Keratinocyte (primary cell): Measurements from ENCODE around the gene PNPLA2. TPM values are rescaled to one million over a fixed set of nuclear protein-coding genes. Genes with fewer than 3 reads are reported as not detected.

ENCODE experiments used
- DNase-seq: peaks from one replicate; pipeline ENCODE4 v3.0.0-alpha.2; 2011; ENCODE audit warnings: low read depth, missing footprints, low spot score
- FAIRE-seq: peaks from 2 replicates; lab custom pipeline; 2011; peaks lifted over from hg19 to GRCh38; lab: Jason Lieb, UNC
- H2AFZ ChIP-seq: 2 replicates; pipeline ENCODE4 v1.6.0; 2012; ENCODE audit warnings: low read length, control low read depth, inconsistent platforms; ENCODE audit not compliant: control insufficient read depth
- H3K27ac ChIP-seq: 2 replicates; pipeline ENCODE4 v1.5.1; 2011; ENCODE audit warnings: low read length; ENCODE audit not compliant: control insufficient read depth, insufficient read depth
- H3K27me3 ChIP-seq: 3 replicates; pipeline ENCODE4 v1.6.0; 2011; ENCODE audit warnings: low read length; ENCODE audit not compliant: control insufficient read depth, insufficient read depth; ENCODE audit errors: extremely low read depth
- H3K36me3 ChIP-seq, 2 experiments: 2 replicates in 1 of 2; 3 replicates in 1 of 2; pipeline ENCODE4 v1.5.1; 2011; ENCODE audit warnings: low read length in 2 of 2, mild to moderate bottlenecking in 1 of 2; ENCODE audit not compliant: control insufficient read depth in 2 of 2, insufficient read depth in 2 of 2; ENCODE audit errors: extremely low read depth in 1 of 2
- H3K4me1 ChIP-seq: 3 replicates; pipeline ENCODE4 v1.5.1; 2011; ENCODE audit warnings: low read length; ENCODE audit not compliant: control insufficient read depth, insufficient read depth; ENCODE audit errors: extremely low read depth
- H3K4me2 ChIP-seq: 3 replicates; pipeline ENCODE4 v1.6.0; 2011; ENCODE audit warnings: low read depth, low read length; ENCODE audit not compliant: control insufficient read depth, insufficient read depth; ENCODE audit errors: extremely low read depth
- H3K4me3 ChIP-seq, 3 experiments: fragments of 200-600 bp in 1 of 3; sonication (generic) in 1 of 3; 2 replicates in 2 of 3; 3 replicates in 1 of 3; pipeline ENCODE4 v1.5.1; 2011 to 2016; ENCODE audit warnings: low read length in 3 of 3, mild to moderate bottlenecking in 3 of 3, control low read depth in 2 of 3, inconsistent platforms in 1 of 3, low read depth in 1 of 3, mixed read lengths in 1 of 3, mixed run types in 1 of 3, moderate library complexity in 1 of 3; ENCODE audit not compliant: control insufficient read depth in 2 of 3, insufficient read depth in 2 of 3; ENCODE audit errors: extremely low read depth in 1 of 3
- H3K79me2 ChIP-seq: 2 replicates; pipeline ENCODE4 v1.6.0; 2012; ENCODE audit warnings: low read length; ENCODE audit not compliant: control insufficient read depth, insufficient read depth
- H3K9ac ChIP-seq: 3 replicates; pipeline ENCODE4 v1.6.0; 2011; ENCODE audit warnings: low read length; ENCODE audit not compliant: control insufficient read depth, insufficient read depth; ENCODE audit errors: extremely low read depth
- H3K9me1 ChIP-seq: 3 replicates; pipeline ENCODE4 v1.6.0; 2011; ENCODE audit warnings: low read length; ENCODE audit not compliant: control insufficient read depth, insufficient read depth; ENCODE audit errors: extremely low read depth
- H3K9me3 ChIP-seq: 2 replicates; pipeline ENCODE4 v1.5.1; 2012; ENCODE audit warnings: low read depth, low read length; ENCODE audit not compliant: control insufficient read depth
- H4K20me1 ChIP-seq: 3 replicates; pipeline ENCODE4 v1.6.0; 2011; ENCODE audit warnings: low read length; ENCODE audit not compliant: control insufficient read depth, insufficient read depth; ENCODE audit errors: extremely low read depth
- CTCF ChIP-seq, 3 experiments: IDR thresholded peaks in 1 of 3; conservative IDR thresholded peaks in 1 of 3; optimal IDR thresholded peaks in 1 of 3; 2 replicates in 2 of 3; 3 replicates in 1 of 3; pipeline versions ENCODE3 to v1.5.1; 2011; ENCODE audit warnings: low read length in 3 of 3, mild to moderate bottlenecking in 3 of 3, moderate library complexity in 2 of 3, control low read depth in 1 of 3, inconsistent platforms in 1 of 3; ENCODE audit not compliant: insufficient read depth in 2 of 3; ENCODE audit errors: extremely low read depth in 1 of 3
- EZH2 ChIP-seq: IDR thresholded peaks from one replicate; pipeline ENCODE4 v1.6.1; 2012; ENCODE audit warnings: inconsistent platforms, mild to moderate bottlenecking, low read length, moderate library complexity
- dilution Hi-C: fragments of 300-500 bp; cut with MboI; formaldehyde crosslinking; loops from one replicate; pipeline ENCODE4 v1.7.0; 2020; ENCODE audit warnings: low sequenced_read_pairs; ENCODE audit not compliant: extremely low pct_ligation_motif_present
- polyA plus RNA-seq, 5 experiments: library from polyadenylated mRNA; depleted of rRNA in 3 of 5; stranded (reverse) in 3 of 5; stranded (forward) in 1 of 5; unstranded in 1 of 5; fragments of >200 nt; gene quantifications; 1 replicate in 1 of 5; 2 replicates in 3 of 5; 3 replicates in 1 of 5; pipeline versions ENCODE4 v1.2.1 to v1.2.3, GENCODE V29; 2011 to 2012; ENCODE audit warnings: missing spikeins in 2 of 5, low read depth in 1 of 5, low replicate concordance in 1 of 5

PNPLA2 gene
- polyA plus RNA-seq, 1 donor (not counting 4 experiments of a cell fraction or from before 2014, with no cell fraction given) = 5.3 TPM

GRCh38 chr11:792535-792821, 26.2 kb upstream of the PNPLA2 start:
- H3K9me1 ChIP-seq = no peaks in the 10 kb centered on the region
- no peak overlapping the region for H3K9ac ChIP-seq
- no peak overlapping the region for H3K4me2 ChIP-seq
- no peak overlapping the region for H3K27ac ChIP-seq
- peaks cover 8% of the 10 kb centered on the region for H3K27me3 ChIP-seq
- dilution Hi-C loops = no loop called here
- H4K20me1 ChIP-seq = no peaks in the 10 kb centered on the region
- no peaks in the 10 kb centered on the region for H3K79me2 ChIP-seq
- H3K9me3 ChIP-seq = no peaks in the 10 kb centered on the region
- H3K4me1 ChIP-seq = peaks cover 15% of the 10 kb centered on the region
- DNase-seq = no peak
- no peak overlapping the region for H3K4me3 ChIP-seq
- no peak for TF ChIP-seq EZH2
- TF ChIP-seq CTCF (optimal IDR thresholded peaks at IDR 0.05 in 1 of 3, IDR thresholded peaks at IDR 0.05 in 1 of 3, conservative IDR thresholded peaks at IDR 0.05 in 1 of 3; ENCODE audit: extremely low read depth in 1 of 3, insufficient read depth in 2 of 3, low read length in 3 of 3) = no peak
- H2AFZ ChIP-seq = no peak overlapping the region
- H3K36me3 ChIP-seq = peaks cover 8 to 11% of the 10 kb centered on the region in 2 experiments
- FAIRE-seq = no peak

GRCh38 chr11:792873-793272, 25.8 kb upstream of the PNPLA2 start:
- Histone ChIP-seq H3K4me1 (peaks cover 15% of the 10 kb centered on the region), H3K4me2 (no peak overlapping the region), H4K20me1 (no peaks in the 10 kb centered on the region), H3K27me3 (peaks cover 8% of the 10 kb centered on the region), H3K9me3 (no peaks in the 10 kb centered on the region), H2AFZ (no peak overlapping the region), H3K36me3 (peaks cover 8 to 11% of the 10 kb centered on the region in 2 experiments), H3K9me1 (no peaks in the 10 kb centered on the region), H3K27ac (no peak overlapping the region), H3K9ac (no peak overlapping the region), H3K79me2 (no peaks in the 10 kb centered on the region), H3K4me3 (no peak overlapping the region)
- no peak for TF ChIP-seq CTCF (optimal IDR thresholded peaks at IDR 0.05 in 1 of 3, IDR thresholded peaks at IDR 0.05 in 1 of 3, conservative IDR thresholded peaks at IDR 0.05 in 1 of 3; ENCODE audit: extremely low read depth in 1 of 3, insufficient read depth in 2 of 3, low read length in 3 of 3)
- no peak for TF ChIP-seq EZH2
- FAIRE-seq (no peak), DNase-seq (no peak)
- dilution Hi-C loops = no loop called here
